ENCODE results near the gene SRSF3. TPM values are rescaled to one million over a fixed set of nuclear protein-coding genes. Genes with fewer than 3 reads are reported as not detected.

The SRSF3 gene
- polyA plus RNA-seq, 1 experiment, result 177 TPM

DNA sequence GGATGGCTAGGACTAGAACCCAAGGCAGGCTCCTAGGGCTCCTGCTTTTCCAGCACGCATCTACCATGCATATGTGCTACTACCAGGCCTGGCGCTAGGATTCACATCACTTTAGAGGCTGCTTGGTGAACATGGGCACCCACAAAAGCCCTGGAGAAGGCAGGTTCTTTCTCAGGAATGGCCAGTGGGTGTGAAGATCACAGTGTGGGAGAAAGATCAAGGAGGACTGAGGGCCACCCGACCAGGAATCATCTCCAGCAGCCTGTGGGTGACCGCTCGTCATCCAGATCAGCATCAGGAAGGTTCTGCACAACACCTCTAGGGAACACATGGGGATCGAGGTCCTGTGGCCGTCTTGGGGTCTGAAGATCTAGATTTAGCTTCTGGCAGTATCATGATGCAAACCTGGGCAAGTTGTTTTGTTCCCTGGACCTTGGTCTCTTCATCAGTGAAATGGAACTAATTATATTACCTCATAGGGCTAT is 27.3 kb downstream of the SRSF3 start:
- ChIA-PET POLR2A (no interaction called here), CTCF (interaction anchor here (0.7 kb wide), 1 partner anchor 34 kb away, joined by 3 read pairs; no protein-coding TSS in a partner anchor)
- DNase-seq (ENCODE audit: low read depth), result no peak
- Histone ChIP-seq H3K27me3 (ENCODE audit: control insufficient read depth, insufficient read depth, low read length) (no peaks in the 10 kb centered on the region), H3K4me3 (ENCODE audit: low read depth, low read length) (no peak overlapping the region), H3K36me3 (ENCODE audit: control insufficient read depth, insufficient read depth, low read length) (no peaks in the 10 kb centered on the region; the same call in 1 of the 2 replicates)
- TF ChIP-seq, protein P1, sequence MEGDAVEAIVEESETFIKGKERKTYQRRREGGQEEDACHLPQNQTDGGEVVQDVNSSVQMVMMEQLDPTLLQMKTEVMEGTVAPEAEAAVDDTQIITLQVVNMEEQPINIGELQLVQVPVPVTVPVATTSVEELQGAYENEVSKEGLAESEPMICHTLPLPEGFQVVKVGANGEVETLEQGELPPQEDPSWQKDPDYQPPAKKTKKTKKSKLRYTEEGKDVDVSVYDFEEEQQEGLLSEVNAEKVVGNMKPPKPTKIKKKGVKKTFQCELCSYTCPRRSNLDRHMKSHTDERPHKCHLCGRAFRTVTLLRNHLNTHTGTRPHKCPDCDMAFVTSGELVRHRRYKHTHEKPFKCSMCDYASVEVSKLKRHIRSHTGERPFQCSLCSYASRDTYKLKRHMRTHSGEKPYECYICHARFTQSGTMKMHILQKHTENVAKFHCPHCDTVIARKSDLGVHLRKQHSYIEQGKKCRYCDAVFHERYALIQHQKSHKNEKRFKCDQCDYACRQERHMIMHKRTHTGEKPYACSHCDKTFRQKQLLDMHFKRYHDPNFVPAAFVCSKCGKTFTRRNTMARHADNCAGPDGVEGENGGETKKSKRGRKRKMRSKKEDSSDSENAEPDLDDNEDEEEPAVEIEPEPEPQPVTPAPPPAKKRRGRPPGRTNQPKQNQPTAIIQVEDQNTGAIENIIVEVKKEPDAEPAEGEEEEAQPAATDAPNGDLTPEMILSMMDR (IDR thresholded peaks at IDR 0.05; ENCODE audit: insufficient read depth, low read depth, low read length), result no peak

DNA sequence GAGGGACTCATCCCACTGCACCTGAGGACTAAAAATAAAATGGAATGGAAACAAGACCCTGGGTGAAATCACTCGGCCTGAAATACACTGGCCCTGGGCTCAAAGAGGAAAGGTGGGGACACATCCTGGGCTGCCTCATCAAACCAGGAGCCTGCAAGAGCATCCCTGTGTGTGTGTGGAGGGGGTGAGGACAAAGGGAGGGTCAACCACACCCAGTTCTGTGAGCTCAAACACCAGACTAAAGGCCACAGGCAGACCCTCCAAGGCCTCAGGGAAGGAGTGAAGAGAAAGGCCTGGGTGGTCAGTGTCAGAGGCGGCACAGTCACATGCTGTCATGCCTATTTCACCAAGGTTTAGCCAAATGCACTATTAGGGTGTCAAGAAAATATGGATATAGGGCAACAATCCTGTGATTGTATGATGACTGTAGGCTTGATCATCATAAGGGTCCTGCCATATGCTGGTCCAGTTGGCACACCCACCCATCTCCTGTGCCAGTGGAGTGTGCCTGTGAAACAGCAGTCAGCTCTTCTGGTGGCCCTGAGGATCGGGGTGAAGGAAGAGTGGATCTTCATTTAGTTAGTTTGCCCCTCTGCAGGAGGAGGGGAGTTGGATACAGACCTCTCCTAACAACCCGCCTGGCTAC is 28.9 kb downstream of the SRSF3 start:
- Histone ChIP-seq H3K4me3 (ENCODE audit: low read depth, low read length) (no peak overlapping the region), H3K36me3 (ENCODE audit: control insufficient read depth, insufficient read depth, low read length) (no peaks in the 10 kb centered on the region; the same call in 1 of the 2 replicates), H3K27me3 (ENCODE audit: control insufficient read depth, insufficient read depth, low read length) (no peaks in the 10 kb centered on the region)
- no peak for DNase-seq (ENCODE audit: low read depth)
- POLR2A ChIA-PET, result no interaction called here
- TF ChIP-seq, protein P1 (IDR thresholded peaks at IDR 0.05; ENCODE audit: insufficient read depth, low read depth, low read length), result no peak
- CTCF ChIA-PET, result interaction anchor here (0.8 to 4.3 kb wide), 15 partner anchors 8 to 143 kb away, joined by 3 to 32 read pairs (median 5); partner anchors contain the start of gene CDKN1A

DNA sequence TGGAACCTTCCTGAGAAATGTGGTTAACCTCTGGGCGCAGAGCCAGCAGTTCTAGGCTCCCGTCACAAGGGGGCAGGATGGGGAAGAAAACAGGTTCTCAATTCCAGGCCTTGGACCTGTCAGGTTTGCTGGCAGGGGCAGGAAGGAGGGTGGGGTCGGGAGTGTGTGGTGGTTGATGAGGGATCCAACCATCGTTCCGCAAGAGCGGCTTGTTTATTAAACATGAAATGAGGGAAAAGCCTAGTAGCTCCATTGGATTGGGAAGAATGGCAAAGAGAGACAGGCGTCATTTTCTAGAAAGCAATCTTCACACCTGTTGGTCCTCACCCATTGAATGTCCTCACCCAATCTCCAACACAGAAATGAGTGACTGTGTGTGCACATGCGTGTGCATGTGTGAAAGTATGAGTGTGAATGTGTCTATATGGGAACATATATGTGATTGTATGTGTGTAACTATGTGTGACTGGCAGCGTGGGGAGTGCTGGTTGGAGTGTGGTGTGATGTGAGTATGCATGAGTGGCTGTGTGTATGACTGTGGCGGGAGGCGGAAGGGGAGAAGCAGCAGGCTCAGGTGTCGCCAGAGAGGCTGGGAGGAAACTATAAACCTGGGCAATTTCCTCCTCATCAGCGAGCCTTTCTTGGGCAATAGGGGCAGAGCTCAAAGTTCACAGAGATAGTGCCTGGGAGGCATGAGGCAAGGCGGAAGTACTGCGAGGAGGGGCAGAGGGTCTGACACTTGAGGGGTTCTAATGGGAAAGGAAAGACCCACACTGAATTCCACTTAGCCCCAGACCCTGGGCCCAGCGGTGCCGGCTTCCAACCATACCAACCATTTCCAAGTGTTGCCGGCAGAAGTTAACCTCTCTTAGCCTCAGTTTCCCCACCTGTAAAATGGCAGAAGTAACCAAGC is 29.6 kb downstream of the SRSF3 start:
- TF ChIP-seq, protein P1 (IDR thresholded peaks at IDR 0.05; ENCODE audit: insufficient read depth, low read depth, low read length), result peak; percentile 90
- CTCF ChIA-PET, result interaction anchor here (0.6 to 4.3 kb wide), 26 partner anchors 8 to 142 kb away, joined by 3 to 32 read pairs (median 5); partner anchors contain the start of gene CDKN1A
- Histone ChIP-seq H3K27me3 (ENCODE audit: control insufficient read depth, insufficient read depth, low read length) (no peaks in the 10 kb centered on the region), H3K36me3 (ENCODE audit: control insufficient read depth, insufficient read depth, low read length) (no peaks in the 10 kb centered on the region), H3K4me3 (ENCODE audit: low read depth, low read length) (no peak overlapping the region)
- DNase-seq (ENCODE audit: low read depth), result no peak
- POLR2A ChIA-PET, result no interaction called here

DNA sequence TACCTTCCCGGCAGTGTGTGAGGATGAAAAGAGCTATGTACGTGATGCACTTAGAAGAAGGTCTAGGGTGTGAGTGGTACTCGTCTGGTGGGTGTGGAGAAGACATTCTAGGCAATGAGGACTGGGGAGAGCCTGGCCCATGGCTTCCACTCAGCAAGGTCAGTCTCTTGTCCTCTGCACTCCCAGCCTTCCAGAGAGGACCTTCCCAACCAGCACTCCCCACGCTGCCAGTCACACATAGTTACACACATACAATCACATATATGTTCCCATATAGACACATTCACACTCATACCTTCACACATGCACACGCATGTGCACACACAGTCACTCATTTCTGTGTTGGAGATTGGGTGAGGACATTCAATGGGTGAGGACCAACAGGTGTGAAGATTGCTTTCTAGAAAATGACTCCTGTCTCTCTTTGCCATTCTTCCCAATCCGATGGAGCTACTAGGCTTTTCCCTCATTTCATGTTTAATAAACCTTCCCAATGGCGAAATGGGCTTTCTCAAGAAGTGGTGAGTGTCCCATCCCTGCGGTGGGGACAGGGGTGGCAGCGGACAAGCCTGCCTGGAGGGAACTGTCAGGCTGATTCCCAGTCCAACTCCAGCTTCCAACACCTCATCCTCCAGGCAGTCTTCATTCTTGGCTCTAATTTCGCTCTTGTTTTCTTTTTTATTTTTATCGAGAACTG is 30.4 kb downstream of the SRSF3 start:
- H3K4me3 ChIP-seq (ENCODE audit: low read depth, low read length), result no peak overlapping the region
- no peak for DNase-seq (ENCODE audit: low read depth)
- TF ChIP-seq, protein P1 (IDR thresholded peaks at IDR 0.05; ENCODE audit: insufficient read depth, low read depth, low read length), result no peak
- CTCF ChIA-PET, result interaction anchor here (0.6 to 4.3 kb wide), 24 partner anchors 9 to 141 kb away, joined by 3 to 32 read pairs (median 5); partner anchors contain the start of genes CDKN1A and RAB44
- POLR2A ChIA-PET, result no interaction called here
- no peaks in the 10 kb centered on the region for H3K36me3 ChIP-seq (ENCODE audit: control insufficient read depth, insufficient read depth, low read length)
- no peaks in the 10 kb centered on the region for H3K27me3 ChIP-seq (ENCODE audit: control insufficient read depth, insufficient read depth, low read length)
